H9 (cell line): Measurements from ENCODE around the gene BMPER. TPM values are rescaled to one million over a fixed set of nuclear protein-coding genes. Genes with fewer than 3 reads are reported as not detected.

Experiments
- DNase-seq: peaks from one replicate; pipeline ENCODE4 v3.0.0-alpha.2; 2017
- H2AFZ ChIP-seq: one replicate; pipeline ENCODE4 v1.6.1; 2013; ENCODE audit warnings: mild to moderate bottlenecking, low read length, control low read depth, moderate library complexity
- H2AK5ac ChIP-seq: 2 replicates; pipeline ENCODE4 v1.6.1; 2013; ENCODE audit warnings: low read length, control low read depth, mixed read lengths; ENCODE audit not compliant: insufficient read length
- H2BK120ac ChIP-seq: one replicate; pipeline ENCODE4 v1.6.1; 2013; ENCODE audit warnings: low read depth, mild to moderate bottlenecking, low read length, control low read depth, inconsistent platforms; ENCODE audit not compliant: poor library complexity, severe bottlenecking
- H2BK12ac ChIP-seq: 2 replicates; pipeline ENCODE4 v1.6.1; 2013; ENCODE audit warnings: low read length, control low read depth, mixed read lengths, low read depth; ENCODE audit not compliant: insufficient read length
- H2BK15ac ChIP-seq: 2 replicates; pipeline ENCODE4 v1.6.1; 2013; ENCODE audit warnings: low read depth, low read length, control low read depth
- H2BK20ac ChIP-seq: one replicate; pipeline ENCODE4 v1.6.1; 2013; ENCODE audit warnings: low read depth, mild to moderate bottlenecking, low read length, control low read depth, inconsistent platforms; ENCODE audit not compliant: poor library complexity, severe bottlenecking
- H2BK5ac ChIP-seq: 2 replicates; pipeline ENCODE4 v1.6.1; 2013; ENCODE audit warnings: low read length, control low read depth, mixed read lengths; ENCODE audit not compliant: insufficient read length
- H3K14ac ChIP-seq: 2 replicates; pipeline ENCODE4 v1.6.1; 2013; ENCODE audit warnings: low read length, control low read depth; ENCODE audit not compliant: insufficient read depth
- H3K18ac ChIP-seq: 2 replicates; pipeline ENCODE4 v1.6.1; 2013; ENCODE audit warnings: low read depth, mild to moderate bottlenecking, mixed read lengths, low read length, control low read depth; ENCODE audit not compliant: insufficient read length
- H3K23ac ChIP-seq: 2 replicates; pipeline ENCODE4 v1.6.1; 2013; ENCODE audit warnings: low read length, control low read depth, mixed read lengths, low read depth; ENCODE audit not compliant: insufficient read length
- H3K23me2 ChIP-seq: 2 replicates; pipeline ENCODE4 v1.6.1; 2013; ENCODE audit warnings: low read depth, mild to moderate bottlenecking, mixed read lengths, low read length, control low read depth; ENCODE audit not compliant: insufficient read length, poor library complexity, severe bottlenecking
- H3K27ac ChIP-seq: 2 replicates; pipeline ENCODE4 v1.5.1; 2013; ENCODE audit warnings: low read length, control low read depth, mixed read lengths, low read depth; ENCODE audit not compliant: insufficient read length
- H3K27me3 ChIP-seq: 2 replicates; pipeline ENCODE4 v1.6.1; 2013; ENCODE audit warnings: low read length, control low read depth, inconsistent platforms; ENCODE audit not compliant: insufficient read depth
- H3K4ac ChIP-seq: 2 replicates; pipeline ENCODE4 v1.6.1; 2013; ENCODE audit warnings: low read depth, mild to moderate bottlenecking, control low read depth, inconsistent platforms, low read length, moderate library complexity
- H3K4me1 ChIP-seq: 2 replicates; pipeline ENCODE4 v1.6.1; 2013; ENCODE audit warnings: low read length, control low read depth, inconsistent platforms; ENCODE audit not compliant: insufficient read depth
- H3K4me2 ChIP-seq: 2 replicates; pipeline ENCODE4 v1.6.1; 2013; ENCODE audit warnings: low read length, control low read depth, mixed read lengths; ENCODE audit not compliant: insufficient read length, insufficient read depth
- H3K56ac ChIP-seq: 2 replicates; pipeline ENCODE4 v1.6.1; 2013; ENCODE audit warnings: low read depth, mild to moderate bottlenecking, mixed read lengths, low read length, control low read depth; ENCODE audit not compliant: insufficient read length
- H3K79me1 ChIP-seq: 2 replicates; pipeline ENCODE4 v1.6.1; 2013; ENCODE audit warnings: low read depth, mild to moderate bottlenecking, moderate library complexity, low read length, control low read depth, inconsistent platforms; ENCODE audit not compliant: insufficient read depth, poor library complexity, severe bottlenecking
- H3K79me2 ChIP-seq: 2 replicates; pipeline ENCODE4 v1.6.1; 2013; ENCODE audit warnings: low read length, control low read depth, inconsistent platforms; ENCODE audit not compliant: insufficient read depth
- H3K9ac ChIP-seq: 2 replicates; pipeline ENCODE4 v1.6.1; 2013; ENCODE audit warnings: low read length, control low read depth, mixed read lengths; ENCODE audit not compliant: insufficient read length; ENCODE audit errors: extremely low read depth
- H3K9me3 ChIP-seq: one replicate; pipeline ENCODE4 v1.6.1; 2013; ENCODE audit warnings: low read depth, low read length, inconsistent platforms; ENCODE audit not compliant: control insufficient read depth
- H3T11ph ChIP-seq: one replicate; pipeline ENCODE4 v1.6.1; 2013; ENCODE audit warnings: mild to moderate bottlenecking, low read length, control low read depth, inconsistent platforms
- H4K20me1 ChIP-seq: one replicate; pipeline ENCODE4 v1.6.1; 2013; ENCODE audit not compliant: control insufficient read depth, insufficient read length, insufficient read depth
- H4K5ac ChIP-seq: 2 replicates; pipeline ENCODE4 v1.6.1; 2013; ENCODE audit warnings: low read depth, mild to moderate bottlenecking, mixed read lengths, low read length, control low read depth; ENCODE audit not compliant: insufficient read length
- H4K8ac ChIP-seq: replicated peaks from 2 replicates; pipeline ENCODE4 v1.6.1; 2013; ENCODE audit warnings: low read length, control low read depth, mixed read lengths, low read depth; ENCODE audit not compliant: insufficient read length
- H4K91ac ChIP-seq: 2 replicates; pipeline ENCODE4 v1.6.1; 2013; ENCODE audit warnings: low read depth, mild to moderate bottlenecking, moderate library complexity, mixed read lengths, low read length, control low read depth; ENCODE audit not compliant: insufficient read length
- H3K27ac Mint-ChIP-seq, 3 experiments: 2 replicates in 2 of 3; 3 replicates in 1 of 3; pipeline ENCODE4 v1.8.0; 2020 to 2021; ENCODE audit warnings: mixed read lengths in 3 of 3, mild to moderate bottlenecking in 1 of 3, moderate library complexity in 1 of 3
- H3K27me3 Mint-ChIP-seq: 2 replicates; pipeline ENCODE4 v1.8.0; 2021; ENCODE audit warnings: low read depth, mild to moderate bottlenecking, moderate library complexity, mixed read lengths
- H3K36me3 Mint-ChIP-seq, 3 experiments: 2 replicates in 2 of 3; 3 replicates in 1 of 3; pipeline ENCODE4 v1.8.0; 2020 to 2021; ENCODE audit warnings: low read depth in 3 of 3, mixed read lengths in 3 of 3; ENCODE audit not compliant: insufficient read depth in 1 of 3
- H3K4me1 Mint-ChIP-seq, 2 experiments: 2 replicates each; pipeline ENCODE4 v1.8.0; 2020; ENCODE audit warnings: mixed read lengths in 2 of 2
- H3K4me3 Mint-ChIP-seq, 2 experiments: 2 replicates in 1 of 2; 3 replicates in 1 of 2; pipeline ENCODE4 v1.8.0; 2020 to 2021; ENCODE audit warnings: mild to moderate bottlenecking in 2 of 2, mixed read lengths in 2 of 2, moderate library complexity in 1 of 2
- H3K9me3 Mint-ChIP-seq, 2 experiments: 2 replicates in 1 of 2; 3 replicates in 1 of 2; pipeline ENCODE4 v1.8.0; 2020; ENCODE audit warnings: mild to moderate bottlenecking in 2 of 2, mixed read lengths in 2 of 2, moderate library complexity in 1 of 2
- CTCF ChIP-seq: fragments of 200-600 bp; sonication (generic); conservative IDR thresholded peaks from 3 replicates; pipeline ENCODE4 v1.8.0; 2021; ENCODE audit warnings: antibody characterized with exemption, mild to moderate bottlenecking
- WGBS: extraction: QIAGEN DNeasy Blood & Tissue Kit; methylation state at CpG from one replicate; pipeline ENCODE4 v1.1.7; 2013; ENCODE audit warnings: missing lambda C conversion rate, low lambda C conversion rate, mixed read lengths; ENCODE audit not compliant: insufficient read length; ENCODE audit errors: extremely low coverage; 5-methylcytosine and 5-hydroxymethylcytosine counted together
- total RNA-seq: library from RNA; stranded (reverse); gene quantifications from 2 replicates; pipeline ENCODE4 v1.2.1, GENCODE V29; 2021

BMPER gene
- total RNA-seq, 1 experiment from 2014 or later: 0.20 TPM

- H3K4me1 Mint-ChIP-seq: peaks cover 4 to 8% of the 10 kb centered on the region in 2 experiments; a peak in 3 of 4 replicates
- no peak overlapping the region for H3K4me3 Mint-ChIP-seq
- no peak overlapping the region for H3K56ac ChIP-seq
- no peak overlapping the region for H3K4me2 ChIP-seq
- no peak overlapping the region for H2AFZ ChIP-seq
- no peak overlapping the region for H2BK5ac ChIP-seq
- no peaks in the 10 kb centered on the region for H3K79me2 ChIP-seq
- TF ChIP-seq CTCF: no peak
- no peaks in the 10 kb centered on the region for H3K4me1 ChIP-seq
- no peak overlapping the region for H3K14ac ChIP-seq
- no peaks in the 10 kb centered on the region for H3K9me3 Mint-ChIP-seq
- H2BK15ac ChIP-seq: no peak overlapping the region
- no peak overlapping the region for H4K5ac ChIP-seq
- no peak overlapping the region for H3K4ac ChIP-seq
- H3K79me1 ChIP-seq: no peaks in the 10 kb centered on the region
- H2BK12ac ChIP-seq: no peak overlapping the region
- no peak for DNase-seq
- H4K8ac ChIP-seq: no peak overlapping the region
- H3T11ph ChIP-seq: no peak overlapping the region
- H3K18ac ChIP-seq: no peak overlapping the region
- no peak overlapping the region for H3K9ac ChIP-seq
- no peak overlapping the region for H3K27ac Mint-ChIP-seq
- H3K27me3 ChIP-seq: no peaks in the 10 kb centered on the region
- H4K20me1 ChIP-seq: no peaks in the 10 kb centered on the region
- no peak overlapping the region for H4K91ac ChIP-seq
- H3K23me2 ChIP-seq: no peaks in the 10 kb centered on the region
- H3K9me3 ChIP-seq: no peaks in the 10 kb centered on the region
- H3K27ac ChIP-seq: no peak overlapping the region
- no peak overlapping the region for H2BK20ac ChIP-seq
- WGBS: no CpG with 5 or more reads among the region's 4 CpGs
- H2BK120ac ChIP-seq: no peak overlapping the region
- no peak overlapping the region for H2AK5ac ChIP-seq
- no peak overlapping the region for H3K23ac ChIP-seq
- H3K27me3 Mint-ChIP-seq: no peaks in the 10 kb centered on the region; the same call in 1 of the 2 replicates
- no peaks in the 10 kb centered on the region for H3K36me3 Mint-ChIP-seq
These were observed 138.3 kb downstream of the BMPER start for GRCh38 chr7:34043461-34044305.
